Astrocyte of the spinal cord (primary cell): ENCODE results near the gene ZRANB3.
"Not testable (repeated sequence)": the region's sequence is repeated elsewhere in the genome, so short reads cannot be mapped to it uniquely, and the experiment has no call there.

Source experiments
- DNase-seq: peaks from one replicate; pipeline ENCODE4 v3.0.0; 2011; ENCODE audit warnings: low read depth, low spot score
- H3K4me3 ChIP-seq: 2 replicates; pipeline ENCODE4 v1.5.1; 2011; ENCODE audit warnings: low read depth, mild to moderate bottlenecking, low read length, moderate library complexity
- in situ Hi-C: cut with HindIII; loops from 2 replicates; pipeline ENCODE4 v1.10.0; 2017; ENCODE audit warnings: low sequenced_read_pairs
- TF ChIP-seq, protein P1 (sequence below): IDR thresholded peaks from 2 replicates; pipeline ENCODE4 v1.5.1; 2012; ENCODE audit warnings: low read depth, mild to moderate bottlenecking, low read length, inconsistent platforms

Gene ZRANB3

DNA sequence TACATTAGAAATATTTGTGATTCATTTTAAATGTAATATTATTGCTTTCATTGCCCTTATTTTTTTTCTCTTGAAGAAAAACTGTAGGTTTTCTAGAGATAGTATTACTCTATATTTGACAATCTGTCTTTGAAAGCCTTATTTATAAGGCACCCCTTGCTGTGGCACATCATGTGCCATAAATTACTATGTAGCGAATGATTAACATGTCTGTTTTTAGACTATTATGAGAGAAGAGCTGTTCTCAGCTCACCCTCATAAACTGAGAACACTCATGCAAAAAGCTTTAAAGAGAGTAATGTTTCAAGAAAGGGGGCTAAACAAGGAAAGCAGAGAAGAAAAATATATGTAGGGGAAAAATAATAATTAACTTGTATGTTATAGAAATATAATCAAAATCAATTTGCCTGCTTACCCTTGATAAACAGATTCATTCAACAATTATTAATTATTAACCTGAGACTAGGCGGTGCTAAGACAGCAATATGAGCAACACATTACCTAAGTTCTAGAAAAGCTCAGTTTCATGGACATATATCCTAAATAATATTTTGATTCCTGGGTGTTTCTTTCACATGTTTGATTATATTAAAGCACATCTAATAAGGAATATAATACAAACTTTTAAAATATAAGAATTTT is 409.9 kb downstream of the ZRANB3 start:
- TF ChIP-seq, protein P1, sequence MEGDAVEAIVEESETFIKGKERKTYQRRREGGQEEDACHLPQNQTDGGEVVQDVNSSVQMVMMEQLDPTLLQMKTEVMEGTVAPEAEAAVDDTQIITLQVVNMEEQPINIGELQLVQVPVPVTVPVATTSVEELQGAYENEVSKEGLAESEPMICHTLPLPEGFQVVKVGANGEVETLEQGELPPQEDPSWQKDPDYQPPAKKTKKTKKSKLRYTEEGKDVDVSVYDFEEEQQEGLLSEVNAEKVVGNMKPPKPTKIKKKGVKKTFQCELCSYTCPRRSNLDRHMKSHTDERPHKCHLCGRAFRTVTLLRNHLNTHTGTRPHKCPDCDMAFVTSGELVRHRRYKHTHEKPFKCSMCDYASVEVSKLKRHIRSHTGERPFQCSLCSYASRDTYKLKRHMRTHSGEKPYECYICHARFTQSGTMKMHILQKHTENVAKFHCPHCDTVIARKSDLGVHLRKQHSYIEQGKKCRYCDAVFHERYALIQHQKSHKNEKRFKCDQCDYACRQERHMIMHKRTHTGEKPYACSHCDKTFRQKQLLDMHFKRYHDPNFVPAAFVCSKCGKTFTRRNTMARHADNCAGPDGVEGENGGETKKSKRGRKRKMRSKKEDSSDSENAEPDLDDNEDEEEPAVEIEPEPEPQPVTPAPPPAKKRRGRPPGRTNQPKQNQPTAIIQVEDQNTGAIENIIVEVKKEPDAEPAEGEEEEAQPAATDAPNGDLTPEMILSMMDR = no peak
- in situ Hi-C loops = no loop called here

DNA sequence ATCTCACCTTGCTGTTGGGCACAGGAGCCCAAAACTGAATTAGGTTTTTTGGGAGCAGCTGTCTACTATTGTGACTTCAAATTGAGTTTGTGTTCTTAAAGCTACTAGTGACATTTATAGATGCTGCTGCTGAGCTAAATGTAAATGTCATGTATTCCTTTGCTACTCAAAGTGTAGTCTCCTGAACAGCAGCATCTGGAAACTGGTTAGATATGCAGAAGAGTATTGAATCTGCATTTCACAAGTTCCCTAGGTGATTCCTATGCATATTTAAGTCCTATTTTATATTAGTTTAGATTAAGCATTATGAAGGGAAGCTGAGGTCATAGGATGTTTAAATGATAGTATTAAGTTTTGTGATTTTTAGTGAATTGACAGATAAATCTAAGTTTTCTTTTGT is 411.4 kb downstream of the ZRANB3 start:
- H3K4me3 ChIP-seq = no peak overlapping the region
- TF ChIP-seq, protein P1 = no peak
- in situ Hi-C loops = no loop called here
- DNase-seq = no peak

More for the DNA sequence above, 409.9 kb downstream of the ZRANB3 start:
- no peak overlapping the region for H3K4me3 ChIP-seq
- no peak for DNase-seq

DNA sequence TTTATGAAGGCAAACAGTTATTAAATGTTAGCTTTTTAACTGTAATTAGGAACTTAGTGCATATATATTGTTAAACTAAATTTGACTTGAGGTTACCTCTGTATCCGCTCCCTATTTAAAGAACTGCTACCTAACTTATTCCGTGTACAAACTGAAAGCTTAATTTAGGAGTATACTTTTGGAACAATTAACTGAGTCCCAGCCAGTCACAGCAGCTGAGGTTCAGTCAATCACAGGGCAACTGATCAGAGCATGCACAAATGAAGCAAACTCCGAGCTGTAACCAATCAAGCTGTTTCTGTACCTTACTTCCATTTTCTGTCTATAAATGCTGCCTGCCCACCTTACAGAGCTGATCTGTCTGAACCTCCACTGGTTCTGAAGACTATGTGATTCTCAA is 417.7 kb downstream of the ZRANB3 start:
- H3K4me3 ChIP-seq = no peak overlapping the region
- no peak for DNase-seq
- TF ChIP-seq, protein P1 = no peak
- in situ Hi-C loops = no loop called here

DNA sequence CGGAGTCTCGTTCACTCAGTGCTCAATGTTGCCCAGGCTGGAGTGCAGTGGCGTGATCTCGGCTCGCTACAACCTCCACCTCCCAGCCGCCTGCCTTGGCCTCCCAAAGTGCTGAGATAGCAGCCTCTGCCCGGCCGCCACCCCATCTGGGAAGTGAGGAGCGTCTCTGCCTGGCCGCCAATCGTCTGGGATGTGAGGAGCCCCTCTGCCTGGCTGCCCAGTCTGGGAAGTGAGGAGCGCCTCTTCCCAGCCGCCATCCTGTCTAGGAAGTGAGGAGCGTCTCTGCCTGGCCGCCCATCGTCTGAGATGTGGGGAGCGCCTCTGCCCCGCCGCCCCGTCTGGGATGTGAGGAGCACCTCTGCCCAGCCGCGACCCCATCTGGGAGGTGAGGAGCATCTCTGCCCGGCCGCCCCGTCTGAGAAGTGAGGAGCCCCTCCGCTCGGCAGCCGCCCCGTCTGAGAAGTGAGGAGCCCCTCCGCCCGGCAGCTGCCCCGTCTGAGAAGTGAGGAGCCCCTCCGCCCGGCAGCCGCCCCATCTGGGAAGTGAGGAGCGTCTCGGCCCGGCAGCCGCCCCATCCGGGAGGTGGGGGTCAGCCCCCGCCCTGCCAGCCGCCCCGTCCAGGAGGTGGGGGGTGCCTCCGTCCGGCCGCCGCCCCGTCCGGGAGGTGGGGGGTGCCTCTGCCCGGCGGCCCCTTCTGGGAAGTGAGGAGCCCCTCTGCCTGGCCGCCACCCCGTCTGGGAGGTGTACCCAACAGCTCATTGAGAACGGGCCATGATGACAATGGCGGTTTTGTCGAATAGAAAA is 425.3 kb downstream of the ZRANB3 start:
- DNase-seq, in situ Hi-C loops, H3K4me3 ChIP-seq: not testable (repeated sequence)

DNA sequence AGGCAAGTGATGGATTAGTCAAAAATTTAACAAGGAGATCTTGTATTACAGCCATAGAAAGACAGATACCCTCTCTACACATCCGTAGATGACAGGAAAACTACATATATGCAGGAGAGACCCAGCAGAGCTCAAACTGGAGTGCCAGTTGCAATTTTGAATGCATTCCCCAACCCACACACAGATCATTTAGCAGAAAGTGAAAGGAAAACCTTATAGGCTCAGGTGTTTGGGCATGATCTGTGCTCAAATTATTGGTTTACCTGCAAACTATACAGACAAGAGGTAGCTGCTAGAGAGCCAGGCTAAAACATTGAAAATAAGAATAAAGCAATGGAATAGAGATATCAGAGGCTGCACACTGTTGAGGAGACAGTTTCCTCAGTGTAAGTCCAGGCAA is 427.2 kb downstream of the ZRANB3 start:
- in situ Hi-C loops = no loop called here
- H3K4me3 ChIP-seq = no peak overlapping the region
- DNase-seq = no peak
- TF ChIP-seq, protein P1 = no peak

DNA sequence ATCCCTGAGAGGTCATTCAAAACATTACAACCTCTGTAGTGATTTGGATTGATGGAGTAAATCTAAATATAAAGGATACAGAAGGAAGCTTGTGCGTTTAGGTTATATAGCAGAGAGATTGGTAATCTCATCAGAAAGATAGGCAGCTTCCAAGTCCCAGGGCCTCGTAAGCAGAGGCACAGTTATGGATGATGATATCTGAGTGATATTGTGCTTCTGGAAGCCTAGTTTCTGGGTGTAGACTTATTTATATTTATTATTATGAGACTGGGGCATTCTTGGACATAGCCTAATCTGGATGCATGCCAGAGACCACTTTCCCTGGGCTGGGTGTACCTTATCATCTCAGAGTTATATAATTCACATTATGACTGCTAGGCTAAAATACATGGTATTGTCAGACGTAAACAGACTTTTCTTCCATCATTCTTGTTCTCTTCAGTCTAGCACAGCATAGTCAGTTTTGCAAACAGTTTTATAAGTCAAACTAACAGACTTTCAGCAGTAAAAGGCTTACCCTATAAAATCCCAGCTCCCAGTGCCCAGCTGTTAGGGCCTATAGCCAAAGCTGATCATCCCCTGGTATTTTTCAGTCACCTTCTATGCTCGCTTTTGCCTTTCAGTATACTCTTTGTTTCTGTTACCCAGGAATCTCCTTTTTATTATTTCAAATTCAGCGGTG is 431.1 kb downstream of the ZRANB3 start:
- no peak overlapping the region for H3K4me3 ChIP-seq
- TF ChIP-seq, protein P1 = no peak
- in situ Hi-C loops = no loop called here
- no peak for DNase-seq
